ENCODE data around the gene ABCA6.

ABCA6 gene

DNA sequence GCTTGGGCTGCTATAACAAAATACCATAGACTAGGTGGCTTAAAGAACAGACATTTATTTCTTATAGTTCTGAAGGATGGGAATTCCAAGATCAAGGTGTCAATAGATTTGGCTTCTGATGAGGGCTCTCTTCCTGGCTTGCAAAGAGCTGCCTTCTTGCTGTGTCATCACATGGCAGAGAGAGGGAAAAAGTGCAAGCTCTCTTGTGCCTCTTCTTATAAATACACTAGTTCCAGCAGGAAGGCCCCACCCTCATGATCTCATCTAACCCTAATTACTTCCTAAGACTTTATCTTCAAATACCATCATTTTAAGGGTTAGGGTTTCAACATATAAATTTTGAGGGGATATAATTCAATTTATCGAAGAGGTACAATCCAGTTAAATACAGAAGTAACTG lies 111.5 kb downstream of the ABCA6 start:
- TF ChIP-seq SIN3A (IDR thresholded peaks at IDR 0.05; ENCODE audit: borderline replicate concordance, insufficient read depth, low read length) (no peak), TAF1 (IDR thresholded peaks at IDR 0.05; ENCODE audit: borderline replicate concordance, insufficient read depth, low read length) (no peak)
- TF ChIP-seq, protein P1, sequence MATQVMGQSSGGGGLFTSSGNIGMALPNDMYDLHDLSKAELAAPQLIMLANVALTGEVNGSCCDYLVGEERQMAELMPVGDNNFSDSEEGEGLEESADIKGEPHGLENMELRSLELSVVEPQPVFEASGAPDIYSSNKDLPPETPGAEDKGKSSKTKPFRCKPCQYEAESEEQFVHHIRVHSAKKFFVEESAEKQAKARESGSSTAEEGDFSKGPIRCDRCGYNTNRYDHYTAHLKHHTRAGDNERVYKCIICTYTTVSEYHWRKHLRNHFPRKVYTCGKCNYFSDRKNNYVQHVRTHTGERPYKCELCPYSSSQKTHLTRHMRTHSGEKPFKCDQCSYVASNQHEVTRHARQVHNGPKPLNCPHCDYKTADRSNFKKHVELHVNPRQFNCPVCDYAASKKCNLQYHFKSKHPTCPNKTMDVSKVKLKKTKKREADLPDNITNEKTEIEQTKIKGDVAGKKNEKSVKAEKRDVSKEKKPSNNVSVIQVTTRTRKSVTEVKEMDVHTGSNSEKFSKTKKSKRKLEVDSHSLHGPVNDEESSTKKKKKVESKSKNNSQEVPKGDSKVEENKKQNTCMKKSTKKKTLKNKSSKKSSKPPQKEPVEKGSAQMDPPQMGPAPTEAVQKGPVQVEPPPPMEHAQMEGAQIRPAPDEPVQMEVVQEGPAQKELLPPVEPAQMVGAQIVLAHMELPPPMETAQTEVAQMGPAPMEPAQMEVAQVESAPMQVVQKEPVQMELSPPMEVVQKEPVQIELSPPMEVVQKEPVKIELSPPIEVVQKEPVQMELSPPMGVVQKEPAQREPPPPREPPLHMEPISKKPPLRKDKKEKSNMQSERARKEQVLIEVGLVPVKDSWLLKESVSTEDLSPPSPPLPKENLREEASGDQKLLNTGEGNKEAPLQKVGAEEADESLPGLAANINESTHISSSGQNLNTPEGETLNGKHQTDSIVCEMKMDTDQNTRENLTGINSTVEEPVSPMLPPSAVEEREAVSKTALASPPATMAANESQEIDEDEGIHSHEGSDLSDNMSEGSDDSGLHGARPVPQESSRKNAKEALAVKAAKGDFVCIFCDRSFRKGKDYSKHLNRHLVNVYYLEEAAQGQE (IDR thresholded peaks at IDR 0.05; ENCODE audit: insufficient read depth in 1 of 2, low read depth in 2 of 2, low read length in 2 of 2): no peak

Measured in PFSK-1 (cell line).